ENCODE data around the gene GSTP1.

Gene GSTP1

DNA sequence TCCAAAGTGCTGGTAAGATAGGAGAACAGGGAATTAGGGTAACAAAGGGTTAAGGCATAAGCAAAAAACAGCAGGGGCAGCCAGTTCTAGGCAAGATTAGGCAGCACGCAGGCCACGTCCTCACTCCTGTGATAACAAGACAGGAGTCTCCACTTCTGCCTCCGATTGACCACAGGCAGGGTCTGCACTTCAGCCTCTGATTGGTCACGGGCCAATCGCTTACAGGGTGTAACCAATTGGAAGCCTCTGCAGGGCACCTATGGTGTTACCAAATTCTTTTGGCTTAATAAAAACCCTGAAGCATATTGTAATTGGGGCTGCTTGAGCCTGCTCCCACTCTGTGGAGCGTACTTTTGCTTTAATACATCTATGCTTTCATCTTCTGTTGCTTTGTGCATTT is 12.2 kb upstream of the GSTP1 start:
- Histone ChIP-seq H3K4me2 (ENCODE audit: low read length) (no peak overlapping the region), H3K36me3 (ENCODE audit: insufficient read depth, low read length) (no peaks in the 10 kb centered on the region), H3K4me1 (ENCODE audit: control insufficient read depth, insufficient read depth, low read length) (no peaks in the 10 kb centered on the region), H3K4me3 (ENCODE audit: low read length) (no peak overlapping the region), H3K27me3 (ENCODE audit: control insufficient read depth, insufficient read depth, low read length) (peaks cover 33% of the 10 kb centered on the region), H3K9ac (ENCODE audit: low read depth, low read length) (no peak overlapping the region), H3K9me3 (replicated peaks; ENCODE audit: low read length) (no peaks in the 10 kb centered on the region)

DNA sequence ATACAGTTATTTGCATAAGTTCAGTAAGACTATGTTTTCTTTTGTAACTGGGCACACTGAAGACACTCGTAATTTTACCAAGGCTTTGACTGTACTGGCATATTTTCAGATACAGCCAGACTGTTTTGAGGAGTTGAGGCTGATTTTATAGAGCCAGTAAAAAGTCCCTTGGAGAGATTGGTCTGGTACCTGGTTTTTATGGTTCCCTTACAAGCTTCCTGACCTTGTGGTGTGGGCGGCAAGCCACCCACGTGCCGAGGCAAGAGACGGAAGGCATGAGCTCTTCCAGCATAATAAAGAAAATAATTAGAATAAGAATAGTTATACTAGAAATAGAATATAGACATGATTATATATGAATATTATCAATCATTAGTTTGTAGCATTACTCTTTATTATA is 11.3 kb upstream of the GSTP1 start:
- Histone ChIP-seq H3K9ac (ENCODE audit: low read depth, low read length) (no peak overlapping the region), H3K4me3 (ENCODE audit: low read length) (no peak overlapping the region), H3K4me2 (ENCODE audit: low read length) (no peak overlapping the region), H3K36me3 (ENCODE audit: insufficient read depth, low read length) (no peaks in the 10 kb centered on the region), H3K27me3 (ENCODE audit: control insufficient read depth, insufficient read depth, low read length) (peaks cover 42% of the 10 kb centered on the region), H3K9me3 (replicated peaks; ENCODE audit: low read length) (no peaks in the 10 kb centered on the region), H3K4me1 (ENCODE audit: control insufficient read depth, insufficient read depth, low read length) (no peaks in the 10 kb centered on the region)

DNA sequence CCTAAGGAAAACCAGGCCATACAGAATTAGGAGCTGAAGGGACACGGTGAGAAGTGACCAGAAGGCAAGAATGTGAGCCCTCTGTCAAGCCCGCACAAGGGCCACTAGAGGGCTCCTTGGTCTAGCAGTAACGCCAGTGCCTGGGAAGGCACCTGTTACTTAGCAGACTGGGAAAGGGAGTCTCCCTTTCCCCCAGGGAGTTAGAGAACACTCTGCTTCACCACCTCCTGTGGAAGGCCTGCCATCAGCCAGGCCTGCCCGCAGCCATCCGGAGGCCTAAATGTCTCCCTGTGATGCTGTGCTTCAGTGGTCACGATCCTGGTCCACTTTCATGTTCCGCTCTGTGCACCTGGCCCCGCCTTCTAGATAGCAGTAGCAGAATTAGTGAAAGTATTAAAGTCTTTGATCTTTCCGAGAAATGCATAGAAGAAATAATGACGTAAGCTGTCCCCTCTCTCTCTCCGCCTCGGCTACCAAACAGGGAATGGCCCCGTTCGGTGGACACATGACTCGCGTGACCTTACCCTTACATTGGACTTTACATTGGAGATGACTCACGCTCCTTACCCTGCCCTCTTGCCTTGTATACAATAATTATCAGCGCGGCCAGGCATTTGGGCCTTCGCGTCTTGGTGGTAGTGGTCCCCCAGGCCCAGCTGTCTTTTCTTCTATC is 10.7 kb upstream of the GSTP1 start:
- H3K4me3 ChIP-seq (ENCODE audit: low read length) = no peak overlapping the region
- peaks cover 47% of the 10 kb centered on the region for H3K27me3 ChIP-seq (ENCODE audit: control insufficient read depth, insufficient read depth, low read length)
- no peaks in the 10 kb centered on the region for H3K4me1 ChIP-seq (ENCODE audit: control insufficient read depth, insufficient read depth, low read length)
- H3K9me3 ChIP-seq (replicated peaks; ENCODE audit: low read length) = no peaks in the 10 kb centered on the region
- no peaks in the 10 kb centered on the region for H3K36me3 ChIP-seq (ENCODE audit: insufficient read depth, low read length)
- no peak overlapping the region for H3K4me2 ChIP-seq (ENCODE audit: low read length)
- no peak overlapping the region for H3K9ac ChIP-seq (ENCODE audit: low read depth, low read length)

DNA sequence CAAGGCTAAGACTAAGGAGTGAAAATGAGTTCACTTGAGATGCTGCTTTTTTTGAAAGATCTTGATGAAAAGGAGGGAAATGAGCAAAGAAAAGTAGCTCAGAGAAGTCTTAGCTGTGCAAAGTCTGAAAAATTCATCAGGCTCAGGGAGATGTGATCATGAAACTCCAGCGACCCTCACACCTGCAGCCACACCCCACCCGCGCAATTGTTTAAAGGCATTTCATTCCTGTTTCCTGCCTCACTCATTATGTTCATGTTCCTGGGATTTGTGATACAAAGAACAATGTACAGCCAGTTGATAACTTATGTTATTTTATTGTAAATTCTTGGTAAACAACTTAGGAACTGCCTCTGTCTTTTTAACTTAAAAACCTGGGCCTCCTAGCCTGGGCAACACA is 8.7 kb upstream of the GSTP1 start:
- Histone ChIP-seq H3K4me1 (ENCODE audit: control insufficient read depth, insufficient read depth, low read length) (peaks cover 4% of the 10 kb centered on the region), H3K4me3 (ENCODE audit: low read length) (no peak overlapping the region), H3K9ac (ENCODE audit: low read depth, low read length) (no peak overlapping the region), H3K27me3 (ENCODE audit: control insufficient read depth, insufficient read depth, low read length) (peaks cover 64% of the 10 kb centered on the region), H3K9me3 (replicated peaks; ENCODE audit: low read length) (no peaks in the 10 kb centered on the region), H3K4me2 (ENCODE audit: low read length) (no peak overlapping the region), H3K36me3 (ENCODE audit: insufficient read depth, low read length) (no peaks in the 10 kb centered on the region)

DNA sequence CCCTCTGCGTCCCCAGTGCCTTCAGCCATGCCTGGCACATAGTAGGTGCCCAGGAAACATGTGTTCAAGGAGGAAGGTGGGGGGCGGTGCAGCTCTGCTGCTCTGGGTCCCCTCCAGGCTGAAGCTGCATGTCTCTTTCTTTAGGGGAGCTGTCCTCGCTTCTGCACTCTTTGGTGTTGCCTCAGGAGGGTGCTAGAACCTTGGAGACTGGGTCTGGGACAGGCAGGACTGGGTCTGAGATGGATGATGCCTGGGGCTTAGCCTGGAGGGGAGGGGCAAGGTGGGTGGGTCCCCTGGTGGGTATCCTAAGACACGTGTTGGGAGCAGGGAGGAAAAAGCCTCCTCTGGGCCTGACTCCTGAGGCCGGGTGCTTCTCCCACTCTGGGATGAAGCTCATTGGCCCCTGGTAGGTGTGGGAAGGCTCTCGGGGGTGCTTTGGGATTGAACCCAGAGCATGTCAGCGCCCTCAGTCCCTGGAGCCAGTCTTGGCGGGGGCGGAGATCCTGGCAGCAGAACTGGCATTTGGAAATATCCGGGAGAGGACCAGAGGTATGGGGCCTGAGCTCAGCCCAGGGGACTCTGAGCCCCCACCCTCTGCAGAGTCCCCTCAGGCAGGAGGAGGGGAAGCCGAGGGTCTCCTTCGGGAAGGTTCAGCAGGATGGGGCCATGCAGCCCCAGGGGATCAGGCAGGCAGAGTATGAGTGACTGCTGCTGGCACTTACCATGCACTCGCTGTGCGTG is 6.7 kb upstream of the GSTP1 start:
- Histone ChIP-seq H3K4me2 (ENCODE audit: low read length) (no peak overlapping the region), H3K4me3 (ENCODE audit: low read length) (no peak overlapping the region), H3K9me3 (replicated peaks; ENCODE audit: low read length) (no peaks in the 10 kb centered on the region), H3K4me1 (ENCODE audit: control insufficient read depth, insufficient read depth, low read length) (peaks cover 6% of the 10 kb centered on the region), H3K9ac (ENCODE audit: low read depth, low read length) (no peak overlapping the region), H3K27me3 (ENCODE audit: control insufficient read depth, insufficient read depth, low read length) (peaks cover 66% of the 10 kb centered on the region), H3K36me3 (ENCODE audit: insufficient read depth, low read length) (no peaks in the 10 kb centered on the region)

DNA sequence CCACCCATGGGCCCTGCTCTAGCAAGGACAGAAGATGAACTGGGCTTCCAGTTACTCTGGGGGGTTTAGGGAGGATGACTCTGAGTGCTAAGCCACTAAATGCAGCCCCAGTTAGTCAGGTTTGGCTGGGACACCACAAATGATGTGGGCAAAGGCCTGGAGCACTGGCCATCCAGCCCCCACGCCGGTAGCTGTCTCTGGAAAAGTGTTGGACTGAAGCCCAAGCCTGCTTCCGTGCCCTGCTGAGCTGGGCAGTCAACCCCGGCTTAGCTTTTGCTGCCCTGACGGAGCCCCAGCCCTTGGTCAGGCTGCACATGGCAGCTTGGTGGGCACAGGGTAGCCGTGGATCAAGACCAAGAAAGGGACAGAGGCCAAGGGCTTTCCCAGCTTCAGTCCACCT is 5.7 kb upstream of the GSTP1 start:
- no peak overlapping the region for H3K4me3 ChIP-seq (ENCODE audit: low read length)
- no peaks in the 10 kb centered on the region for H3K9me3 ChIP-seq (replicated peaks; ENCODE audit: low read length)
- H3K4me2 ChIP-seq (ENCODE audit: low read length) = no peak overlapping the region
- peaks cover 72% of the 10 kb centered on the region for H3K27me3 ChIP-seq (ENCODE audit: control insufficient read depth, insufficient read depth, low read length)
- H3K4me1 ChIP-seq (ENCODE audit: control insufficient read depth, insufficient read depth, low read length) = peaks cover 6% of the 10 kb centered on the region
- H3K9ac ChIP-seq (ENCODE audit: low read depth, low read length) = no peak overlapping the region
- no peaks in the 10 kb centered on the region for H3K36me3 ChIP-seq (ENCODE audit: insufficient read depth, low read length)

DNA sequence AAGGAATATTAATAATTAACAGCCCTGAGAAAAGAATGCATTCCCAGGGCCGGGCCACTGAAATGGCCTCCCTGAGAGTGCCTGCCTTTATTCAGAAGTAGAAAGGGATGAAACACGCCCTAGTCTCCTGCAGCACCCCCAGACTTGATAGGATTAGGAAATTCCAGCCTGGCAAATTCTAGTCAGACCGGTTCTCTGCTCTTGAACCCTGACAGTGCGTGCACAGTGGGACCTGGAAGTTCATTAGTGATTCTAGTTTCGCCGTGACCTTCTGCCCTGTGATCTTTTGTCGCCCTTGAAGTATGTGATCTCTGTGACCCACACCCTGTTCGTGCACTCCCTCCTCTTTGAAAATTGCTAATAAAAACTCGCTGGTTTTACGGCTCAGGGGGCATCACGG is 2.1 kb upstream of the GSTP1 start:
- H3K36me3 ChIP-seq (ENCODE audit: insufficient read depth, low read length) = peaks cover 20% of the 10 kb centered on the region
- H3K4me3 ChIP-seq (ENCODE audit: low read length) = no peak overlapping the region
- peaks cover 16% of the 10 kb centered on the region for H3K4me1 ChIP-seq (ENCODE audit: control insufficient read depth, insufficient read depth, low read length)
- H3K4me2 ChIP-seq (ENCODE audit: low read length) = no peak overlapping the region
- no peaks in the 10 kb centered on the region for H3K9me3 ChIP-seq (replicated peaks; ENCODE audit: low read length)
- H3K9ac ChIP-seq (ENCODE audit: low read depth, low read length) = no peak overlapping the region
- peaks cover 51% of the 10 kb centered on the region for H3K27me3 ChIP-seq (ENCODE audit: control insufficient read depth, insufficient read depth, low read length)

DNA sequence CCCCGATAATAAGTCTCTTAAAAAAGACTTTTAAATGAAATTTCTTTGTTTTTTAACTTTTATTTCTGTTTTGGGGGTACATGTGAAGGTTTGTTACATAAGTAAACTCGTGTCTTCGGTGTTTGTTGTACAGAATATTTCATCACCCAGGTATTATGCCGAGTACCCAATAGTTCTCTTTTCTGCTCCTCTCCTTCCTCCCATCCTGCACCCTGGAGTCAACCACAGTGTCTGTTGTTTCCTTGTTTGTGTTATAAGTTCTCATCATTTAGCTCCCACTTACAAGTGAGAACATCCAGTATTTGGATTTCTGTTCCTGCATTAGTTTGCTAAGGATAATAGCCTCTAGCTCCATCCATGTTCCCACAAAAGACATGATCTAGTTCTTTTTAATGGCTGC is 1.6 kb upstream of the GSTP1 start:
- Histone ChIP-seq H3K27me3 (ENCODE audit: control insufficient read depth, insufficient read depth, low read length) (peaks cover 46% of the 10 kb centered on the region), H3K4me2 (ENCODE audit: low read length) (no peak overlapping the region), H3K4me3 (ENCODE audit: low read length) (no peak overlapping the region), H3K9ac (ENCODE audit: low read depth, low read length) (no peak overlapping the region), H3K4me1 (ENCODE audit: control insufficient read depth, insufficient read depth, low read length) (peaks cover 16% of the 10 kb centered on the region), H3K9me3 (replicated peaks; ENCODE audit: low read length) (no peaks in the 10 kb centered on the region), H3K36me3 (ENCODE audit: insufficient read depth, low read length) (peaks cover 25% of the 10 kb centered on the region)

DNA sequence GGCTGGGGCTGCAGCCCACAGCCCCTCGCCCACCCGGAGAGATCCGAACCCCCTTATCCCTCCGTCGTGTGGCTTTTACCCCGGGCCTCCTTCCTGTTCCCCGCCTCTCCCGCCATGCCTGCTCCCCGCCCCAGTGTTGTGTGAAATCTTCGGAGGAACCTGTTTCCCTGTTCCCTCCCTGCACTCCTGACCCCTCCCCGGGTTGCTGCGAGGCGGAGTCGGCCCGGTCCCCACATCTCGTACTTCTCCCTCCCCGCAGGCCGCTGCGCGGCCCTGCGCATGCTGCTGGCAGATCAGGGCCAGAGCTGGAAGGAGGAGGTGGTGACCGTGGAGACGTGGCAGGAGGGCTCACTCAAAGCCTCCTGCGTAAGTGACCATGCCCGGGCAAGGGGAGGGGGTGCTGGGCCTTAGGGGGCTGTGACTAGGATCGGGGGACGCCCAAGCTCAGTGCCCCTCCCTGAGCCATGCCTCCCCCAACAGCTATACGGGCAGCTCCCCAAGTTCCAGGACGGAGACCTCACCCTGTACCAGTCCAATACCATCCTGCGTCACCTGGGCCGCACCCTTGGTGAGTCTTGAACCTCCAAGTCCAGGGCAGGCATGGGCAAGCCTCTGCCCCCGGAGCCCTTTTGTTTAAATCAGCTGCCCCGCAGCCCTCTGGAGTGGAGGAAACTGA is 731 bp downstream of the GSTP1 start:
- Histone ChIP-seq H3K9me3 (replicated peaks; ENCODE audit: low read length) (no peaks in the 10 kb centered on the region), H3K4me1 (ENCODE audit: control insufficient read depth, insufficient read depth, low read length) (peaks cover 16% of the 10 kb centered on the region), H3K36me3 (ENCODE audit: insufficient read depth, low read length) (peaks cover 31% of the 10 kb centered on the region), H3K4me2 (ENCODE audit: low read length) (peak overlapping the region; percentile 93), H3K27me3 (ENCODE audit: control insufficient read depth, insufficient read depth, low read length) (peaks cover 25% of the 10 kb centered on the region), H3K9ac (ENCODE audit: low read depth, low read length) (peak overlapping the region; percentile 89), H3K4me3 (ENCODE audit: low read length) (peak overlapping the region; percentile 85)

DNA sequence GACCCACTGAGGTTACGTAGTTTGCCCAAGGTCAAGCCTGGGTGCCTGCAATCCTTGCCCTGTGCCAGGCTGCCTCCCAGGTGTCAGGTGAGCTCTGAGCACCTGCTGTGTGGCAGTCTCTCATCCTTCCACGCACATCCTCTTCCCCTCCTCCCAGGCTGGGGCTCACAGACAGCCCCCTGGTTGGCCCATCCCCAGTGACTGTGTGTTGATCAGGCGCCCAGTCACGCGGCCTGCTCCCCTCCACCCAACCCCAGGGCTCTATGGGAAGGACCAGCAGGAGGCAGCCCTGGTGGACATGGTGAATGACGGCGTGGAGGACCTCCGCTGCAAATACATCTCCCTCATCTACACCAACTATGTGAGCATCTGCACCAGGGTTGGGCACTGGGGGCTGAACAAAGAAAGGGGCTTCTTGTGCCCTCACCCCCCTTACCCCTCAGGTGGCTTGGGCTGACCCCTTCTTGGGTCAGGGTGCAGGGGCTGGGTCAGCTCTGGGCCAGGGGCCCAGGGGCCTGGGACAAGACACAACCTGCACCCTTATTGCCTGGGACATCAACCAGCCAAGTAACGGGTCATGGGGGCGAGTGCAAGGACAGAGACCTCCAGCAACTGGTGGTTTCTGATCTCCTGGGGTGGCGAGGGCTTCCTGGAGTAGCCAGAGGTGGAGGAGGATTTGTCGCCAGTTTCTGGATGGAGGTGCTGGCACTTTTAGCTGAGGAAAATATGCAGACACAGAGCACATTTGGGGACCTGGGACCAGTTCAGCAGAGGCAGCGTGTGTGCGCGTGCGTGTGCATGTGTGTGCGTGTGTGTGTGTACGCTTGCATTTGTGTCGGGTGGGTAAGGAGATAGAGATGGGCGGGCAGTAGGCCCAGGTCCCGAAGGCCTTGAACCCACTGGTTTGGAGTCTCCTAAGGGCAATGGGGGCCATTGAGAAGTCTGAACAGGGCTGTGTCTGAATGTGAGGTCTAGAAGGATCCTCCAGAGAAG is 1.6 kb downstream of the GSTP1 start:
- peaks cover 31% of the 10 kb centered on the region for H3K36me3 ChIP-seq (ENCODE audit: insufficient read depth, low read length)
- H3K4me3 ChIP-seq (ENCODE audit: low read length) = peak overlapping the region; percentile 85
- peaks cover 19% of the 10 kb centered on the region for H3K27me3 ChIP-seq (ENCODE audit: control insufficient read depth, insufficient read depth, low read length)
- H3K4me1 ChIP-seq (ENCODE audit: control insufficient read depth, insufficient read depth, low read length) = peaks cover 10% of the 10 kb centered on the region
- H3K9ac ChIP-seq (ENCODE audit: low read depth, low read length) = peak overlapping the region; percentile 89
- H3K4me2 ChIP-seq (ENCODE audit: low read length) = peak overlapping the region; percentile 93
- H3K9me3 ChIP-seq (replicated peaks; ENCODE audit: low read length) = no peaks in the 10 kb centered on the region

DNA sequence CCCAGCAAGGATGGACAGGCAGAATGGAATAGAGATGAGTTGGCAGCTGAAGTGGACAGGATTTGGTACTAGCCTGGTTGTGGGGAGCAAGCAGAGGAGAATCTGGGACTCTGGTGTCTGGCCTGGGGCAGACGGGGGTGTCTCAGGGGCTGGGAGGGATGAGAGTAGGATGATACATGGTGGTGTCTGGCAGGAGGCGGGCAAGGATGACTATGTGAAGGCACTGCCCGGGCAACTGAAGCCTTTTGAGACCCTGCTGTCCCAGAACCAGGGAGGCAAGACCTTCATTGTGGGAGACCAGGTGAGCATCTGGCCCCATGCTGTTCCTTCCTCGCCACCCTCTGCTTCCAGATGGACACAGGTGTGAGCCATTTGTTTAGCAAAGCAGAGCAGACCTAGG is 2.3 kb downstream of the GSTP1 start:
- H3K4me2 ChIP-seq (ENCODE audit: low read length) = peak overlapping the region; percentile 93
- peaks cover 15% of the 10 kb centered on the region for H3K27me3 ChIP-seq (ENCODE audit: control insufficient read depth, insufficient read depth, low read length)
- no peaks in the 10 kb centered on the region for H3K9me3 ChIP-seq (replicated peaks; ENCODE audit: low read length)
- peaks cover 31% of the 10 kb centered on the region for H3K36me3 ChIP-seq (ENCODE audit: insufficient read depth, low read length)
- peaks cover 10% of the 10 kb centered on the region for H3K4me1 ChIP-seq (ENCODE audit: control insufficient read depth, insufficient read depth, low read length)
- no peak overlapping the region for H3K9ac ChIP-seq (ENCODE audit: low read depth, low read length)
- H3K4me3 ChIP-seq (ENCODE audit: low read length) = no peak overlapping the region

All from skeletal muscle satellite cell (primary cell).